Neural cell (in vitro differentiated cells): ENCODE measurements around the gene NHERF1.

Experiments
- EZH2 ChIP-seq: fragments of 200-600, 300-800 bp; shearing (Covaris generic), sonication (generic); IDR thresholded peaks from 2 replicates; pipeline ENCODE4 v1.6.1; 2014; ENCODE audit warnings: antibody characterized with exemption, low read length, borderline replicate concordance, mild to moderate bottlenecking; ENCODE audit not compliant: insufficient read depth, poor library complexity, severe bottlenecking
- MXI1 ChIP-seq: fragments of 450-650 bp; conservative IDR thresholded peaks from 2 replicates; pipeline ENCODE4 v1.6.1; 2014; ENCODE audit warnings: antibody characterized with exemption, mild to moderate bottlenecking; ENCODE audit not compliant: poor library complexity, severe bottlenecking
- POLR2AphosphoS5 ChIP-seq: IDR thresholded peaks from 2 replicates; pipeline ENCODE4 v1.6.1; 2012
- TF ChIP-seq, protein P1 (sequence below): fragments of 450-650 bp; IDR thresholded peaks from 2 replicates; pipeline ENCODE4 v1.5.1; 2014; ENCODE audit warnings: antibody characterized with exemption, mild to moderate bottlenecking, moderate library complexity; ENCODE audit not compliant: poor library complexity, severe bottlenecking
- TF ChIP-seq, protein P2 (sequence below): IDR thresholded peaks from 2 replicates; pipeline ENCODE4 v1.6.1; 2012; ENCODE audit warnings: borderline replicate concordance

DNA sequence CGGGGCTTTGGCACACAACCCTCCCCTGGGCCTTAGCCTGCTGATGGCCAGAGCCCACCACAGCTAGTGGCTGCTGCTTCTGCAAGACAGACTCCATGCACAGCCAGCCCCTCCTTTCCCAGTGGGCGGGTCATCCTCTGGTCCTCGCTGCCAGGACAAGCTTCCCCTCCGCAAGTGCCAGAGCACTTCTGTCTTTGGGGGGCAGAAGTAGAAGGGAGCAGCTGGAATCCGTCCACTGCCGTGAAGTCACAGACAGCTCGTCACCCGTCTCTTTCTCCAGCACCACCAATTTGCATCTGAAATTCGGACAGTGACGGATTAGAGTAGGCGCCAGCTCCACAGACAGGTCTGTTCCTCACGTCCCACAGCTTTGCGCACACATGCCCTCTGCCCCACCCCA lies 59.0 kb downstream of the NHERF1 start:
- TF ChIP-seq, protein P1, sequence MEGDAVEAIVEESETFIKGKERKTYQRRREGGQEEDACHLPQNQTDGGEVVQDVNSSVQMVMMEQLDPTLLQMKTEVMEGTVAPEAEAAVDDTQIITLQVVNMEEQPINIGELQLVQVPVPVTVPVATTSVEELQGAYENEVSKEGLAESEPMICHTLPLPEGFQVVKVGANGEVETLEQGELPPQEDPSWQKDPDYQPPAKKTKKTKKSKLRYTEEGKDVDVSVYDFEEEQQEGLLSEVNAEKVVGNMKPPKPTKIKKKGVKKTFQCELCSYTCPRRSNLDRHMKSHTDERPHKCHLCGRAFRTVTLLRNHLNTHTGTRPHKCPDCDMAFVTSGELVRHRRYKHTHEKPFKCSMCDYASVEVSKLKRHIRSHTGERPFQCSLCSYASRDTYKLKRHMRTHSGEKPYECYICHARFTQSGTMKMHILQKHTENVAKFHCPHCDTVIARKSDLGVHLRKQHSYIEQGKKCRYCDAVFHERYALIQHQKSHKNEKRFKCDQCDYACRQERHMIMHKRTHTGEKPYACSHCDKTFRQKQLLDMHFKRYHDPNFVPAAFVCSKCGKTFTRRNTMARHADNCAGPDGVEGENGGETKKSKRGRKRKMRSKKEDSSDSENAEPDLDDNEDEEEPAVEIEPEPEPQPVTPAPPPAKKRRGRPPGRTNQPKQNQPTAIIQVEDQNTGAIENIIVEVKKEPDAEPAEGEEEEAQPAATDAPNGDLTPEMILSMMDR: no peak
- TF ChIP-seq POLR2AphosphoS5 (no peak), EZH2 (no peak), MXI1 (no peak)
- TF ChIP-seq, protein P2, sequence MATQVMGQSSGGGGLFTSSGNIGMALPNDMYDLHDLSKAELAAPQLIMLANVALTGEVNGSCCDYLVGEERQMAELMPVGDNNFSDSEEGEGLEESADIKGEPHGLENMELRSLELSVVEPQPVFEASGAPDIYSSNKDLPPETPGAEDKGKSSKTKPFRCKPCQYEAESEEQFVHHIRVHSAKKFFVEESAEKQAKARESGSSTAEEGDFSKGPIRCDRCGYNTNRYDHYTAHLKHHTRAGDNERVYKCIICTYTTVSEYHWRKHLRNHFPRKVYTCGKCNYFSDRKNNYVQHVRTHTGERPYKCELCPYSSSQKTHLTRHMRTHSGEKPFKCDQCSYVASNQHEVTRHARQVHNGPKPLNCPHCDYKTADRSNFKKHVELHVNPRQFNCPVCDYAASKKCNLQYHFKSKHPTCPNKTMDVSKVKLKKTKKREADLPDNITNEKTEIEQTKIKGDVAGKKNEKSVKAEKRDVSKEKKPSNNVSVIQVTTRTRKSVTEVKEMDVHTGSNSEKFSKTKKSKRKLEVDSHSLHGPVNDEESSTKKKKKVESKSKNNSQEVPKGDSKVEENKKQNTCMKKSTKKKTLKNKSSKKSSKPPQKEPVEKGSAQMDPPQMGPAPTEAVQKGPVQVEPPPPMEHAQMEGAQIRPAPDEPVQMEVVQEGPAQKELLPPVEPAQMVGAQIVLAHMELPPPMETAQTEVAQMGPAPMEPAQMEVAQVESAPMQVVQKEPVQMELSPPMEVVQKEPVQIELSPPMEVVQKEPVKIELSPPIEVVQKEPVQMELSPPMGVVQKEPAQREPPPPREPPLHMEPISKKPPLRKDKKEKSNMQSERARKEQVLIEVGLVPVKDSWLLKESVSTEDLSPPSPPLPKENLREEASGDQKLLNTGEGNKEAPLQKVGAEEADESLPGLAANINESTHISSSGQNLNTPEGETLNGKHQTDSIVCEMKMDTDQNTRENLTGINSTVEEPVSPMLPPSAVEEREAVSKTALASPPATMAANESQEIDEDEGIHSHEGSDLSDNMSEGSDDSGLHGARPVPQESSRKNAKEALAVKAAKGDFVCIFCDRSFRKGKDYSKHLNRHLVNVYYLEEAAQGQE: no peak
